ENCODE measurements around the gene INPPL1.

INPPL1 gene

DNA sequence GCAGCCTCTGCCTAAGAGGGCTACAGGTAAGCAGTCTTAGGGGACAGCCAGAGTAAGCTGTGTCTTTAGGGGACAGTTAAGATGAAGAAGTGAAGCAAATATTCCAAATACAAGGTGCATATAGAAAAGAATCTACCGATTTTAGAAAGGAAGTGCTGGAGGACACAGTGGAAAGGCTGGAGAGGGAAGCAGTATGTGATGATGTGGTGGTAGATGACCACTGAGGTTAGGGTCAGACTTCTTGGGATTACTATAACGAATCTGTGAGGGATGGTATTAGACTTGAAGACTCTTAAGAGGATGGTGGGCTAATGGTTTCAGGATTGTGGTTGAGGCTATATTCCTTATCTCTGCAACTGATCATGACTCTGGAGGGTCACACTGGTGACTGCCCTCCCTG lies 59.4 kb downstream of the INPPL1 start:
- no peak for DNase-seq (ENCODE audit: low read depth in 2 of 2)

DNA sequence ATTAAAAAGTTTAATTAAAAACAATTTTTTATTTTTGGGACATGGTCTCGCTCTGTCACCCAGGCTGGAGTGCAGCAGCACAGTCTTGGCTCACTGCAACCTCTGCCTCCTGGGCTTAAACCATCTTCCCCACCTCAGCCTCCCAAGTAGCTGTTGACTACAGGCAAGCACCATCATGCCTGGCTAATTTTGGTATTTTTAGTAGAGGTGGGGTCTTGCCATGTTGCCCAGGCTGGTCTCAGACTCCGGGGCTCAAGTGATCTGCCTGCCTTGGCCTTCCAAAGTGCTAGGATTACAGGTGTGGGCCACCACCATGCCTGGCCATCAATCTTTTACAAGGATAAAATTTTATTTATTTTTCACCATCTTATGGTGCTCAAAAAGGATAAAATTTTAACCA lies 62.7 kb downstream of the INPPL1 start:
- no peak for DNase-seq (ENCODE audit: low read depth in 2 of 2)

All from stimulated activated CD4-positive, alpha-beta T cell treated with anti-CD3 and anti-CD28 coated beads, Interleukin-4, amount 100 ng/mL, for 48 hours (primary cell).